ENCODE results near the gene SLC46A1. TPM values are rescaled to one million over a fixed set of nuclear protein-coding genes. Genes with fewer than 3 reads are reported as not detected.
A peak's percentile ranks its signal among the peaks of the same experiment; 100 is the strongest.
"Not testable (repeated sequence)": the region's sequence is repeated elsewhere in the genome, so short reads cannot be mapped to it uniquely, and the experiment has no call there.

The SLC46A1 gene
- 4.6 and 6.1 TPM in 2 replicates for total RNA-seq (2014; rRNA removed; shearing (Covaris generic))

- DNase-seq (ENCODE audit: low read depth), result peak; percentile 51
These were observed at the start of gene SLC46A1 for GRCh38 chr17:28405632-28406472. Gene SLC46A1 (minus strand): TSS chr17:28406212. CDS start chr17:28406114, 98 bp downstream.

DNA sequence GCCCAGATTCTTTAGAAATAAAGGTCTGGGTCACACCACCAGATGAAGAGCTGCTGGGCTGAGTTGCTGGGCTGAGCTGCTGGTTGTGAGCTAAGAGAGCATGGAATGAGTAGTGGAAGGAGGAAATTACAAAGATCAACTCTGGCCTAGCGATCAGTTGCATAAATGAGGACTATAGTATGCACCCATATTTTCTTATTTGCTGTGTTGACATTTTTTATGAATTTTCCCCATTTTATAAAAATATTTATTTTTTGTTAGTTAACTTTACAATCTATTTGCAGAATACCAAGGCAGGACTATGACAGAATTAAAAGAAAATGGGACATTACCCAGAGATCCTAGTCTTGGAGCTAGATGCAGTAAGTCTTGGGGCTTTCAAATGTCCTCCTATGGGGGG is 43.8 kb upstream of the SLC46A1 start:
- DNase-seq (ENCODE audit: low read depth), result no peak

DNA sequence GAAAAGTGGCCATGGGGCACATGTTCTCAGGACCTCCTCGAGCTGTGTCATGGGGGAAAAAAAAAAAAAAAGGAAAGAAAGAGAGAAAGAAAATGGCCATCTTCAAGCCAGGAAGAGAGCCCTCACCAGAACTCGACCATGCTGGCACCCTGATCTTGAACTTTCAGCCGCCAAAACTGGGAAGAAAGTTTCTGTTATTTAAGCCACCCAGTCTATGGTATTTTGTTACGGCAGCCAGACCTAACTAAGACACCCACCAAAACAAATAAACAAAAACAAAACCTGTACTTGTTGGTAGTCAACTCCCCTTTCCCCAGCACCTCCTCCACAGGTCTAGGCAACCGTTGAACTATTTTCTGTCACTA is 41.4 kb upstream of the SLC46A1 start:
- no peak for DNase-seq (ENCODE audit: low read depth)

DNA sequence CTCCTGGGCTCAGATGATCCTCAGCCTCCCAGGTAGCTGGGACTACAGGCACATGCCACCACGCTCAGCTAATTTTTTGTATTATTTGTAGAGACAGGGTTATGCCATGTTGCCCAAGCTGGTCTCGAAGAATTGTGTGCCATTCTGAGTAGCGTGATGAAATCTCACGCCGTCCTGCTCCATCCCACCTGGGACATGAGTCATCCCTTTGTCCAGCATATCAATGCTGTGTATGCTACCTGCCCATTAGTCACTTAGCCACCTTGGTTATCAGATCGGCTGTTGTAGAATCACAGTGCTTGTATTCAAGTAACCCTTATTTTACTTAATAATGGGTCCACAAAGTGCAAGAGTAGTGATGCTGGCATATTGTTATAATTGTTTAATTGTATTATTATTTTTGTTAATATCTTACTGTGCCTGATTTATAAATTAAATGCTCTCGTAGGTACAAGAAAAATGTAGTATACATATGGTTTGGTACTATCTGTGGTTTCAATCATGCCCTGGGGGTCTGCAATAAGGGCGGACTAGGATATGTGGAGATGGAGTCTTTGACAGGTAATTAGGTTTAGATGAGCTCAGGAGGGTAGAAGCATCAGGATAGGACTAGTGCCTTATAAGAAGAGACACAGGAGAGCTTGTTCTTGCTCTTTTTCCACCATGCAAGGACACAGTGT is 40.8 kb upstream of the SLC46A1 start:
- DNase-seq (ENCODE audit: low read depth), result no peak

DNA sequence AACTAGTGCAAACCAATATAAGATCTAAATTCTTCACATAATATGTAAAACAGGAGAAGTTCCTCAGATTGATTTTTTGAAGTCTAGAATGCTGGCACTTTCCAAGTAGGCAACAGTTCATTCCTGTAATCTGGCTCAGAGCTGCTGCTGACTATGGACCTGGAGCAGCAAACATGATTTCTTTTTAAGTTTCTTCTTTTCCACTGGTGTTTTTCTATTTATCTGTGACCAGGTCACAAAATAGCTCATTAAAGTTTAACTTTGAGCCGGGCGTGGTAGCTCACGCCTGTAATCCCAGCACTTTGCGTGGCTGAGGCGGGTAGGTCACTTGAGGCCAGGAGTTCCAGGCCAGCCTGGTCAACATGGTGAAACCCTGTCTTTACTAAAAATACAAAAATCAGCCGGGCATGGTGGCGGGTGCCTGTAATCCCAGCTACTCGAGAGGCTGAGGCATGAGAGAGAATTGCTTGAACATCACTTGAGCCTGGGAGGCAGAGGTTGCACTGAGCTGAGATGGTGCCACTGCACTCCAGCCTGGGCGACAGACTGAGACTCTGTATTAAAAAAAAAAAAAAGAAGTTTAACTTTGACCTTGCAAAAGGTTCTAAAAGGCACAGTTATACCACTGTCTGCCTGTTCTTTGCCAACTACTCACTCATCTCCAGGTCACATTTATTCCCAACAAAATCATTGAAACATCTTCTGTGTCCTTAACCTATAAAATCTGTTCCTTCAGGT is 38.1 kb upstream of the SLC46A1 start:
- DNase-seq (ENCODE audit: low read depth), result no peak

DNA sequence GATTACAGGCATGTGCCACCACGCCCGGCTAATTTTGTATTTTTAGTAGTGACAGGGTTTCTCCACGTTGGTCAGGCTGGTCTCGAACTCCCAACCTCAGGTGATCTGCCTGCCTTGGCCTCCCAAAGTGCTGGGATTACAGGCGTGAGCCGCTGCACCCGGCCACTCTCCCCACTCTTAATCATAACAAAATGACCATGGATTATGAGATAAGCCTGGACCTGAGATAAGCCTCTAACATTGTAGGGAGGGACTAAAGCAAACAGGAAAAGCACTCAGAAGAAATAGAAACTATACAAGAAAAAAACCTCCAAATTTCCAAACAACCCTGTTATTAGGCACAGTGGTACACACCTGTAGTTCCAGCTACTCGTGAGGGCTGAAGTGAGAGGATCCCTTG is 28.3 kb upstream of the SLC46A1 start:
- DNase-seq (ENCODE audit: low read depth), result not testable (repeated sequence)

DNA sequence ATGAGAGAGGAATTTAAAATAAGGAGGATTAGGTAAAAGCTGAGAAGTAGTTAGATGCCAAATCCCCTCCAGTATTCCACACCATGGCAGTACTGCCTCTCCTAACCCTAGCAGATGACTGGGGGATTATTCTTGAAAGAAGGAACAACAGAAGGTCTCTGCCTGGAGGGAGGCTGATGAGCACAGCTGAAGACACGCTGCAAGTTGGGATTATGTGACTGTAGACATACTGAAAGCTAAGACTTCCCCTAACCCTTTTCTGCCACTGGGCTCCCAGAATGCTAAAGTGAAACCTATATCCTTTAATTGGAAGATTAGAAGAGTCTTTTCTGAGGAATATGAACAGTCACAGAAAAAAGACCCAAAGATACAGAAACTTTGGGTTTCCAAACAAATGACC is 27.7 kb upstream of the SLC46A1 start:
- DNase-seq (ENCODE audit: low read depth), result no peak

- DNase-seq (ENCODE audit: low read depth), result not testable (repeated sequence)
These were observed 22.0 kb upstream of the SLC46A1 start for GRCh38 chr17:28427982-28428381.

- no peak for DNase-seq (ENCODE audit: low read depth)
These were observed 21.4 kb upstream of the SLC46A1 start for GRCh38 chr17:28427371-28427770.

DNA sequence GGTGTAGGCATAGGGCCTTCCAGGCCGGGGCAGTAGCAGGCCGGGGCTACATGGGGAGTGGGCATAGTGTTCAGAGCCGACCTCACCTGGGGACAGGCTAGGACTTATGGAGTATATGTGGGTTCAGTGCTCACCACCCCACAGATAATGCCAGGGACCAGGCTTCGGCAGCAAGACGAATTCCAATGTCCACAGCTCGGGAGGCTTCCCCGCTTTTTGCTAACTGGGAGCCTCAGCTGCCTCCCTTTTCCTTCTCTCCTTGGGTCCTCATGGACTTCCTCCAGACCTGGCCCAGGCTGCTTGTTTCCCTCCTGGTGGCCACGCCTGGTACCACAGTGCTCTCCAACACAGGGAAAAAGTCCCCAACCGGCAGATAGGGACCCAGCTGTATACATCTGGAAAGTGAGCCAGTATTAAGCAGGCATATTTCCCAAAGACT is 20.1 kb upstream of the SLC46A1 start:
- peak; percentile 41 for DNase-seq (ENCODE audit: low read depth)

- DNase-seq (ENCODE audit: low read depth), result no peak
These were observed 19.2 kb upstream of the SLC46A1 start for GRCh38 chr17:28425206-28425605.

GRCh38 chr17:28421787-28422305 is 15.8 kb upstream of the SLC46A1 start:
- no peak for DNase-seq (ENCODE audit: low read depth)

DNA sequence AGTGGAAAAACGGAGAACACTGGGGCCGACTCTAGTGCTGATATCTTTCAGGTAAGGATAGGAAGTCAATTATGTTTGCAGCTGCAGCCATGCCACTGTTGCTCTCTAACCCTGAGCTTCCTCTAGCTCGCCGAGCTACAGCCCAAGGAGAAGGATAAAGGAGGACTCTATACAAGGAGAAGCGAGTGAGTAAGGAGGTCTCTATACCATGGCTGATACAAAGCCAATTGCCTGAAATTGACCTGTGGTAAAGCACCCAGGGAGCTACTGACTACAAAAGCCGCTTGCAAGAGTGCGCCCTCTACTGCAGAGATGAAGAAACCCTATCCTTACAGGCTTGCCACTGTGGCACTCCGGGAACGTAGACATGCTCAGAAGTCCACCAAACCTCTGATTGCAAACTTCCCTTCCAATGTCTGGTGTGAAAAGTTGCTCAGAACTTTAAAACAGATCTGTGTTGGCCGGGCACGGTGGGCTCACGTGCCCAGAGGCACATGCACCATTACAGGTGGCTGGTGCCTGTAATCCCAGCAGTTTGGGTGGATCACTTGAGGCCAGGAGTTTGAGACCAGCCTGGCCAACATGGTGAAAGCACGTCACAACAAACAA is 10.8 kb upstream of the SLC46A1 start:
- peak; percentile 62 for DNase-seq (ENCODE audit: low read depth)

DNA sequence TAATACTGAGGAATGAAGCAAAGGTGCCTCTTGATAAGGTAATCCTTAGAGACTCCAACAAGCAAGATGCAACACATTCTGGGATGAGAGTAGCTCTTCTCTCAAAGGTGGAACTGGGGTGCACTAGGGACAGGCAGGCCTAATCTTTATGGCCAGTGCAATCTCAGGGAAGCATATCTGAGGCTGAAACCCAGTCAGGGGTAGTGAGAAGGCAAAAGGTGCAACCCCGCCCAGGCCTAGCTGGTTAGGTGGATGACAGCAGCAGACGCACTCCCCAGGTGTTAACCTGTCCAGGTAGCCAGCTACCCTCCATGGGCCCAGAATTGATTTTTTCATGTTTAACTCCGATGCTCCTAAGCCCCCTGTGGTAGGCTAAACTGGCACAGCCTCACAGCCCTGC is 9.9 kb upstream of the SLC46A1 start:
- DNase-seq (ENCODE audit: low read depth), result no peak

GRCh38 chr17:28413804-28414203 is 7.8 kb upstream of the SLC46A1 start:
- no peak for DNase-seq (ENCODE audit: low read depth)

- DNase-seq (ENCODE audit: low read depth), result no peak
These were observed 6.1 kb upstream of the SLC46A1 start for GRCh38 chr17:28412099-28412498.

DNA sequence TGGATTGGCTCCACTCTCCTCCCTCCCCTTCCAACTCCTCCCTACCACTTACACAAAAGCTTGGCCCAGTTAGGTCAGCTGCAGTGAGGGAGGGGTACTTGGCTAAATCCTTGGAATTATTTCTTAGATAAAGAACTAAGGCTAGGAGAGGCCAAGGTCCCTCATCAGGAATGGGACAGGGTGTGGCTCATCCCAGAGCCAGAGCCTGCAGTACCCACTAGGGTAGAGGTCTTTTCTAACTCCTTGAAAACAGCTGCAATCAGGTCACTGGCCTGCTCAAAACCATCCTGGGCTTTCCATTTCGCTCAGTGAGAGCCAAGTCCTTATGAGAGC is 1.9 kb upstream of the SLC46A1 start:
- DNase-seq (ENCODE audit: low read depth), result no peak

DNA sequence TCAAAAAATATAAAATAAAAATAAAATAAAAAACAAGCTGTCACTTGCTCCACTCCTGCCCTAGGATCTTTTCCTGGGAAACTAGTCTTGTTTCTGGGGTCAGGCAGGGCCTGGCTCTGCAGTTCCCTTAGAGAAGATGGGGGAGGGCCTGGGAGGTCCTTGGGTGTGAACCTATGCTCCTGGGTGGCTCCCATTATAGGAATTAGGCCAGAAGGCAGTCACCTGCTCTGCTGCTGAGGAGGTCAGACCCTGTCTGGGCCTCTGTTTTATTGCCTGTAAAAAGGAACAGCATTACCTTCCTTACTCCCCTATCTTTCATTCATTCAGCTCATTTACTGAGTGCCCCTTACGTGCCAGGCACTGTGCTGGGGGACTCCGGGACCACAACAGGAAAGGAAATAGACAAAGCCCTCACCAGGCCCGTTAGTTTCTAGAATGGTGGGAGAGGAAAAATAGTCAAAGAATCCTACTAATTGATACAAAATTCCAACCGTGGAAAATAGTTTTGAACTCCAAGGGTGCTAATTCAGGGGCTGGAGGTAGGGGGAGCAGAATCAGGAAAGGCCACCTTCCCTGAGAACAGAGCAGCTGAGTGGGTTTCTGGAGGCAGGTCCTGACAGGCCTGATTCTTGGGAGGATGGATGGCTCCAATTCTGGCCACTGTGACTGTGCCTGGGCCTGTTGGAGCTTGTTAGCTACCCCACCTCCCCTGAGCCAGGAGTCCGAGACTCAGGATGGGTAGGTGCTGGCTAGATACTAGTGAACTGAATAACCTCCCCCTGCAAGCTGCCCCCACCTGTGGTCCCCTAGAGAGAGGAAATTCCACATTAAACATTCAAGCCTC is 1.3 kb upstream of the SLC46A1 start:
- no peak for DNase-seq (ENCODE audit: low read depth)

GRCh38 chr17:28406473-28406814 is 432 bp upstream of the SLC46A1 start:
- DNase-seq (ENCODE audit: low read depth), result no peak

- no peak for DNase-seq (ENCODE audit: low read depth)
These were observed 1.0 kb downstream of the SLC46A1 start for GRCh38 chr17:28404812-28405570.
